Fibroblast of skin of abdomen (primary cell): ENCODE measurements around the gene KRT86.
A peak's percentile ranks its signal among the peaks of the same experiment; 100 is the strongest.
"Not testable (repeated sequence)": the region's sequence is repeated elsewhere in the genome, so short reads cannot be mapped to it uniquely, and the experiment has no call there.

Experiments
- DNase-seq: peaks from one replicate; pipeline ENCODE4 v3.0.0-alpha.2; 2013

Gene KRT86

DNA sequence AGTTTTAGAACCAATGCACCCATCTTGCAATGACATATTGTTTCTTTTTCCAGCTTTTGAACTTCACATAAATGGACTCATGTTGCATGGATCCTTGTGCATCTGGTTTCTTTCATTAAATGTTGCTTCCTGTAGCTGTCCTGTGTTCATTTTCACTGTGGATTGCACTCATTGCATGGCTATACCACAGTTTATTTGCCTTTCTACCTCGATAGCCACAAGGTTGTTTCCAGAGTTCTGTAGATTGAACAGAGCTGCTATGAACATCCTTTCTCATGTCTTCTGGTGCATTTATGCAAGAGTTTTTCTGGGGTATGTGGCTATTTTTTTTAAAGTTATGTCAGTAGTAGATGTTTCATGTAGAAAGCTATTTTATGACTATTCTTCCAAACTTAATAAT lies 20.4 kb downstream of the KRT86 start:
- no peak for DNase-seq

- no peak for DNase-seq
Measured at GRCh38 chr12:52295663-52296062, 21.2 kb downstream of the KRT86 start.

DNA sequence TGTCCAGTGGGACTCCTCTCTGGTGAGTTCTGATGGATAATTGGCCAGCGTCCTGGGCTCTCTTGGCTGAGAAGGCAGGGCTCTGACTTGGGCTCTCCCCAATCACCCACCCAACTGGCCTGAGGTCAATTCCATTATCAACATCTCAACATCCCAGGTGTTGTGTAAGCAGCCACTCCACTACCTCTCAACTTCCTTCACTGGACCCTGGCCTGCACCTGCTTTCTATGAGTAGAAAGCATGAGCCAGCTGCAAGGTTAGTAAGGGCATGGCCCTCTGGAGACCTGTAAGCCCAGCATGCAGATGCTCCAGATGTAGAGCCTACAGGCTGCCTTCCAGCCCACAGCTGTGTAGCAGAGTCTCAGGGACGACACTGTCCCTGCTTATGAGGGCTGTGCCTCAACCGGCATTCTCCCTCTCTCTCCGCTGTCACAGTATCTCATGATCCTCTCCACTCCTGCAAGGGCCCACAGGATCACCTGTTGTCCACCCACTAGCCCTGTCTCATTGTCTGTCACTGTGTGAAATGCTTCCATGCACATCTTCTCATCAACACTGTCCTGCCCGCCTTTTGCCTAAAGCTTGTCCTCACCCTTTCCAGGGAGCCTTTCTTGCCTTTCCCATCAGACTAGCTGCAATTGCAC lies 22.2 kb downstream of the KRT86 start:
- DNase-seq, result no peak

DNA sequence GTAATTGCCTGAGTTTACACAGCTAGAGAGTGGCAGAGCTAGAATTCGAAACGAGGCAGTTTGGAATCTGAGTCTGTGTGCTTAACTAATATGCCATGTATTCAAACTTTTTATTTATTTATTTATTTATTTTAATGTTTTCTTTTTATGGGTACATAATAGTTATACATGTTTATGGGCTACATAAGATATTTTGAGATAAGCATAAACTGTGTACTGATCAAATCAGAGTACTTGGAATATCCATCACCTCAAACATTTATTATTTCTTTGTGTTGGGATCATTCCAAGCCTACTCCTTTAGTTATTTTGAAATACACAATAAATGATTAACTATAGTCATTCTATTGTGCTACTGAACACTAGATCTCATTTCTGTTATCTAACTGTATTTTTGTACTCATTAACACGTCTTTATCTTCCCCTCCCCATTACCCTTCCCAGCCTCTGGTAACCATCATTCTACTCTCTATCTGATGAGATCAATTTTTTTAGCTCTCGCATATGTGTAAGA lies 24.3 kb downstream of the KRT86 start:
- no peak for DNase-seq

GRCh38 chr12:52300796-52301691 lies 26.6 kb downstream of the KRT86 start:
- no peak for DNase-seq

DNA sequence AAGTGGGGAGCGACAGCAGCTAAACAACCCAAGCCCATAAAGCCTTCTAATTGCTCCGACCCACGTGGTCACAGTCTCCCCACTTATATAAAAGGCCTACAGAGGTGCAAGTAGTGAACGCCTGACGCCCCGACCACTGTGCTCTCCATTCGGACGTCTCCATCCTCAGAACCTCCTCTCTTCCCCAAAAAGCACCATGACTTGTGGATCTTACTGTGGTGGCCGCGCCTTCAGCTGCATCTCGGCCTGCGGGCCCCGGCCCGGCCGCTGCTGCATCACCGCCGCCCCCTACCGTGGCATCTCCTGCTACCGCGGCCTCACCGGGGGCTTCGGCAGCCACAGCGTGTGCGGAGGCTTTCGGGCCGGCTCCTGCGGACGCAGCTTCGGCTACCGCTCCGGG lies 27.3 kb downstream of the KRT86 start:
- not testable (repeated sequence) for DNase-seq

- DNase-seq, result not testable (repeated sequence)
Measured at GRCh38 chr12:52302242-52302914, 27.9 kb downstream of the KRT86 start.

GRCh38 chr12:52304941-52305411 lies 30.5 kb downstream of the KRT86 start:
- not testable (repeated sequence) for DNase-seq

DNA sequence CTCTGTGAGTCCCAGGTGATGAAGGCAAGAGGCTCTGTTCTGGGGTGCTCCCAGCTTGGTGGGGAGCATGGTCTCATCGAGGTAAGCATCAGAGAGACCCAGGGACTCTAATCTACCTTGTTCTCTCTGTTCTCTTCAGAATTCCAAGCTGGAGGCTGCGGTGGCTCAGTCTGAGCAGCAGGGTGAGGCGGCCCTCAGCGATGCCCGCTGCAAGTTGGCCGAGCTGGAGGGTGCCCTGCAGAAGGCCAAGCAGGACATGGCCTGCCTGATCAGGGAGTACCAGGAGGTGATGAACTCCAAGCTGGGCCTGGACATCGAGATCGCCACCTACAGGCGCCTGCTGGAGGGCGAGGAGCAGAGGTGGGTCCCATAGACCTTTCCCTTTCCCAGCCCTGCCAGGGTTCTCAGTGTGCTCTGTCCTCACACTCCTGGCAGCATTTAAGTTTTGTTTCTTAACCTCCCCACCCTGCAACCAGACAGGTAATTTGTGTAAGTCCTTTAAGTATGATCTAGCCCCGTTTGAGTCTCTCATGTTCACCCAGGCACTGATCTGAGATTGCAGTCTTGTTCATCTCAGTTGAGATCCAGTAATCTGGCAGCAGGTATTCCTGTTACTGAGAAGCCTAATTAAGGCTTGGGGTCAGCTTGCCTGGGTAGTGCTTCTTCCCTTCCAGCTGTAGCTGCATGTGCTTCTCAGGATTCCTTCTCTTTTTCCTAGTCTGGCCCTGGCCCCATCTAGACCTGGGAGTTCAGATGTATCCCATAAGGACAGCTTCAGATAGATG lies 31.7 kb downstream of the KRT86 start:
- DNase-seq, result no peak

DNA sequence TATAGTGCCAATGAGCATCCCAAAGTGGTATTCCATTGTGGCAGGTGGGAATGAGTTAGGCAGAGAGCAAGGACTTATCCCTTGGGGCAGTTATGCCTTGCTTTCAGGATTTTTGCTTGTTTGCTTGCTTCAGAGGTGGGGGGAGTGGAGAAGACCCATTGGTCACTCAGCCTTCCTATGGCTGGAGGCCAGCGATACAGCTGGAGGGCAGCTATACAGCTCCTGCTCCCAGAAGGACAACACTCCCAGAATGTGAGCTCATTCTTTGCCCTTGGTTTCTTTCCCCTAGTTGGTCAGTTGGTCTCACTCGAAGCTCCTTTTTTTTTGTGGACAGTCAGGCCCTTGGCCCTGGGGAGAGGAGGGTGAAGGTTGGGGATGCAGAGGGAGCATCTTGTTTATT lies 32.3 kb downstream of the KRT86 start:
- DNase-seq, result no peak

- DNase-seq, result peak; percentile 18
Measured at GRCh38 chr12:52307836-52308805, 33.7 kb downstream of the KRT86 start.

GRCh38 chr12:52308806-52309425 lies 34.5 kb downstream of the KRT86 start:
- no peak for DNase-seq

- DNase-seq, result no peak
Measured at GRCh38 chr12:52310622-52311284, 36.3 kb downstream of the KRT86 start.

DNA sequence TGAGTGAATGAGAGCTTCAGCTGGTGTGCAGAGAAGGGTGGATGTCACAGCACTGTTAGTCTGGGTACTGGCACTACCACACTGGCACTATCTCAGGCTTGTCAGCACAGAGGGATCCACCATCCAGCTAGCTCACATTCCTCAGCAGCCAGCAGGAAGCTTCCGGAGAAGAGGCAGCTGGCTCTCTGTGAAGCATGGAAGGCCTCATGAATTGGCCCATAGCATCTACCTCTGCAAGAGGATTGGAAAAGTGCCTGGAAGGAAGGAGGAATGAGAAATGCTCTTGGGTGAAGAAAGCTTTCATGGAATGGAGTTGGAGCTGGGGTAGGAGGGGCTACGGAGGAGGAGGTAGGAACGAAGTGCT lies 36.8 kb downstream of the KRT86 start:
- DNase-seq, result no peak

GRCh38 chr12:52312086-52312485 lies 37.6 kb downstream of the KRT86 start:
- no peak for DNase-seq

- no peak for DNase-seq
Measured at GRCh38 chr12:52313461-52313860, 39.0 kb downstream of the KRT86 start.

GRCh38 chr12:52313926-52314325 lies 39.5 kb downstream of the KRT86 start:
- no peak for DNase-seq

DNA sequence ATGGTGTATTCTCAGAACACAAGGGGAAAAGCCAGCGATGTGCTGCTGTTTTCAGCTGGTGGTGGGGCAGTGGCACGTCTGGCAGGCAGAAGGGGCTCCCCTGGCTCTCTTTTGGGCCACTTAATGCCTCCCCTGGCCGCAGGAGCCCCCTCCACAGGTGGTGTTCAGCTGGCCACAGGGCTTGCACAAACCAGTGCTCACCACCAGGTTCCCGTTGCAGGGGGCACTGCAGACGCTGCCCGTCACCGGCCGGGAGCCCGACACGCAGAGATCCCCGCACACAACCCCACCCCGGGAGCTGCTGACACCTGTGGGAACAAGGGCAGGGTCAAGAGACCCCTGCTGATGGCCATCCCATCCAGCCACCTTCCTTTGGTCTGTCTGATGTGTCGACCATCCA lies 40.1 kb downstream of the KRT86 start:
- DNase-seq, result no peak

- DNase-seq, result not testable (repeated sequence)
Measured at GRCh38 chr12:52315721-52316120, 41.3 kb downstream of the KRT86 start.

- DNase-seq, result no peak
Measured at GRCh38 chr12:52316290-52316689, 41.8 kb downstream of the KRT86 start.
